Tibial artery (tissue), 4 donors: ENCODE measurements around the gene LBX2.
A peak's percentile ranks its signal among the peaks of the same experiment; 100 is the strongest.

Experiments
- DNase-seq, 2 donors: peaks; one replicate each; pipeline ENCODE4 v3.0.0-alpha.2; 2019
- H3K27ac ChIP-seq, 2 donors: fragments of 200-600 bp; sonication (generic) in 1 of 2; 1 replicate in 1 of 2; 2 replicates in 1 of 2; pipeline ENCODE4 v1.5.1; 2018 to 2019; ENCODE audit warnings: mild to moderate bottlenecking in 1 of 2
- H3K27me3 ChIP-seq, 2 donors: fragments of 200-600 bp; sonication (generic) in 1 of 2; one replicate each; pipeline versions ENCODE4 v1.5.1 to v1.6.0; 2016 to 2019
- H3K36me3 ChIP-seq, 3 donors: fragments of 200-600 bp; sonication (generic) in 2 of 3; one replicate each; pipeline ENCODE4 v1.5.1; 2016 to 2019; ENCODE audit warnings: mild to moderate bottlenecking in 2 of 3
- H3K4me1 ChIP-seq, 4 donors: fragments of 200-600 bp; sonication (generic) in 2 of 4; 1 replicate in 3 of 4; 2 replicates in 1 of 4; pipeline ENCODE4 v1.5.1; 2016 to 2019
- H3K4me3 ChIP-seq, 2 donors: fragments of 200-600 bp; sonication (generic) in 1 of 2; 1 replicate in 1 of 2; 2 replicates in 1 of 2; pipeline ENCODE4 v1.5.1; 2018 to 2019; ENCODE audit warnings: mild to moderate bottlenecking in 2 of 2
- H3K9me3 ChIP-seq, 3 donors: fragments of 200-600 bp; sonication (generic) in 1 of 3; one replicate each; pipeline ENCODE4 v1.5.1; 2016 to 2019
- CTCF ChIP-seq, 2 experiments: fragments of 200-600 bp in 1 of 2; fragments of 450-650 bp in 1 of 2; IDR thresholded peaks; one replicate each; pipeline ENCODE4 v1.5.1; 2017 to 2019; ENCODE audit warnings: antibody characterized with exemption in 2 of 2, mild to moderate bottlenecking in 1 of 2, moderate library complexity in 1 of 2
- intact Hi-C: fragments of 100-400 bp; cut with DNase I; formaldehyde crosslinking; loops from one replicate; pipeline ENCODE4 v1.15.0; 2023; ENCODE audit warnings: low total_unique reads

The LBX2 gene

GRCh38 chr2:74457549-74458131 lies 41.8 kb downstream of the LBX2 start:
- intact Hi-C loops = no loop called here
- peak; percentile 48 to 80 for DNase-seq
- no peaks in the 10 kb centered on the region for H3K9me3 ChIP-seq

GRCh38 chr2:74457129-74457548 lies 42.3 kb downstream of the LBX2 start:
- peak overlapping the region; percentile 66 to 92 for H3K4me3 ChIP-seq

More at GRCh38 chr2:74457549-74458131, 41.8 kb downstream of the LBX2 start:
- H3K36me3 ChIP-seq = peaks cover 0 to 19% (median 5%) of the 10 kb centered on the region in 3 donors
- H3K27ac ChIP-seq = peak overlapping the region; percentile 96 to 97
- H3K4me1 ChIP-seq = peaks cover 0 to 34% (median 33%) of the 10 kb centered on the region in 4 donors
- H3K4me3 ChIP-seq = peak overlapping the region; percentile 66 to 92
- TF ChIP-seq CTCF (IDR thresholded peaks at IDR 0.05) = no peak
- H3K27me3 ChIP-seq = no peaks in the 10 kb centered on the region

GRCh38 chr2:74454654-74455511 lies 44.5 kb downstream of the LBX2 start, which contains the start of gene INO80B:
INO80B (plus strand) TSS chr2:74455087; CDS start chr2:74455117, 30 bp downstream.
- DNase-seq = peak; percentile 94 to 97
- intact Hi-C loops = loop anchor here (2.0 kb wide), 1 partner anchor 28 kb away; the partner anchor contains the start of genes CCDC142 and TTC31
- TF ChIP-seq CTCF (IDR thresholded peaks at IDR 0.05) = no peak
- no peaks in the 10 kb centered on the region for H3K27me3 ChIP-seq
- H3K4me3 ChIP-seq = peak within 1 kb of the TSS; percentile 71 to 90
- H3K27ac ChIP-seq = peak within 1 kb of the TSS; percentile 80
- no peaks in the 10 kb centered on the region for H3K36me3 ChIP-seq
- peaks cover 0 to 34% (median 33%) of the 10 kb centered on the region in 4 donors for H3K4me1 ChIP-seq
- H3K9me3 ChIP-seq = no peaks in the 10 kb centered on the region

More at GRCh38 chr2:74457129-74457548, 42.3 kb downstream of the LBX2 start:
- intact Hi-C loops = no loop called here
- peaks cover 0 to 14% (median 0%) of the 10 kb centered on the region in 3 donors for H3K36me3 ChIP-seq
- no peak for DNase-seq
- no peaks in the 10 kb centered on the region for H3K27me3 ChIP-seq
- peak overlapping the region; percentile 96 to 97 for H3K27ac ChIP-seq
- TF ChIP-seq CTCF (IDR thresholded peaks at IDR 0.05) = no peak
- peaks cover 0 to 34% (median 33%) of the 10 kb centered on the region in 4 donors for H3K4me1 ChIP-seq
- H3K9me3 ChIP-seq = no peaks in the 10 kb centered on the region

- H3K27me3 ChIP-seq = no peaks in the 10 kb centered on the region
- no peak for DNase-seq
- H3K36me3 ChIP-seq = no peaks in the 10 kb centered on the region
- H3K27ac ChIP-seq = no peak overlapping the region
- intact Hi-C loops = no loop called here
- H3K4me3 ChIP-seq = no peak overlapping the region
- TF ChIP-seq CTCF (IDR thresholded peaks at IDR 0.05) = no peak
- H3K4me1 ChIP-seq = peaks cover 0 to 7% (median 6%) of the 10 kb centered on the region in 4 donors
- no peaks in the 10 kb centered on the region for H3K9me3 ChIP-seq
Observed at GRCh38 chr2:74450570-74451190, 48.7 kb downstream of the LBX2 start.

GRCh38 chr2:74448771-74449170 lies 50.6 kb downstream of the LBX2 start:
- H3K4me1 ChIP-seq = no peaks in the 10 kb centered on the region
- H3K36me3 ChIP-seq = no peaks in the 10 kb centered on the region
- intact Hi-C loops = no loop called here
- no peaks in the 10 kb centered on the region for H3K27me3 ChIP-seq
- no peak for TF ChIP-seq CTCF (IDR thresholded peaks at IDR 0.05)
- H3K4me3 ChIP-seq = no peak overlapping the region
- H3K9me3 ChIP-seq = no peaks in the 10 kb centered on the region
- H3K27ac ChIP-seq = no peak overlapping the region
- no peak for DNase-seq
